ENCODE data around the gene MSANTD7. TPM values are rescaled to one million over a fixed set of nuclear protein-coding genes. Genes with fewer than 3 reads are reported as not detected.
"Not testable (repeated sequence)": the region's sequence is repeated elsewhere in the genome, so short reads cannot be mapped to it uniquely, and the experiment has no call there.

The MSANTD7 gene
- total and polyA plus RNA-seq, 9 donors, result 8.8 to 12.6 (median 10.4) TPM

DNA sequence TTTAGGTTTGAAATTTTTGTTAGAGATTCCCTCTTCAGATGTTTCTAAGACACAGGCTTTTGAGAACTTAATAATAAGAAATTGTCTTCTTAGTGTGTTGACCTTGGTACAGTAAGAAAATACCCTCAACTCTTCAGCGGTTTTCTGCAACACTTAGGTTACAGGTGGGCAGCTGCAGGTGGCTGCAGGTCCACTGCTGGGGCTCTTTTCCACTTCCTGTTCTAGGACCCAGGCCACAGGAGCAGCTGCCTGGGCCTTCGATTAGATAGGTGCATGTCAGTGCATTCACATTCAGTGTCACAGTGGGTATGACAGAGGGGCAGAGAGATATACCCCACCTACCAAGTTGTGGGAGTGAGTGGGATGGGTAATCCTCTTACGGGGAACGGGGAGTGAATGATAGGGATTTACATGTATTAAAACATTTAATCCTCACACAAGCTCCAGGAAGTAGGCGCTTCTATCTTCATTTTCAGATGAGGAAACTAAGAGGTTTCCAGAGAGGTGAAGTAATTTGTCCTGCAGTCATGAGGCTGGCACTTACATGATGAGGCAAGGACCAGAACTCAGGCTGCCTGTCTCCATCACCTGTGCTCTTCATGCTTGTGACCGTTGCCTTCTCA, 20.3 kb downstream of the MSANTD7 start:
- DNase-seq, result no peak
- Histone ChIP-seq H3K27ac (ENCODE audit: low read length) (no peak overlapping the region), H3K36me3 (ENCODE audit: control insufficient read depth, insufficient read depth, low read length) (peaks cover 29% of the 10 kb centered on the region), H3K27me3 (ENCODE audit: control insufficient read depth, insufficient read depth, low read length) (no peaks in the 10 kb centered on the region), H3K4me1 (ENCODE audit: control insufficient read depth, insufficient read depth, low read length) (no peaks in the 10 kb centered on the region), H3K9me3 (replicated peaks; ENCODE audit: control insufficient read depth, low read depth, low read length) (no peaks in the 10 kb centered on the region), H3K4me3 (ENCODE audit: low read length) (no peak overlapping the region)
- no CpG with 5 or more reads among the region's 6 CpGs for WGBS (ENCODE audit: insufficient coverage)

DNA sequence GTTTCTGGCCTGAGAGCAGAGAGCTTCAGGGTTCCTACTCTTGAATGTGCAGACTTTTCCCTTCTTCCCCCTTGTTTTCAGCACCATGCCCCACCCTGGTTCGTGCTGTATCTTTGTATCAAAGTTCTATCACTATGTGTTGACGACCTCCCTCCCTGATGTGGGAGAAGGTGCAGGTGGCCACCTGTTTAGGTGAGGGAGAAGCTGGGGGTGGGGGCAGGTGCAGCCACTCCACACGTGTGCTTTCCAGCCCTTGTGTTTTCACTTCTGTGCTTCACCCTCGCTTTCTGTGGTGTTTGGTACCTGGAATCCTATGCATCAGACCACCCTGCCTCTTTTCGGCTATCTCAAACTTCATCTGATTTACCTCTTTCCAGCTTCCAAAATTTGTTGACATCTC, 20.9 kb downstream of the MSANTD7 start:
- 89% methylated on average over 3 of the region's 5 CpGs for WGBS (ENCODE audit: insufficient coverage)
- Histone ChIP-seq H3K36me3 (ENCODE audit: control insufficient read depth, insufficient read depth, low read length) (peaks cover 28% of the 10 kb centered on the region), H3K27me3 (ENCODE audit: control insufficient read depth, insufficient read depth, low read length) (no peaks in the 10 kb centered on the region), H3K4me3 (ENCODE audit: low read length) (no peak overlapping the region), H3K9me3 (replicated peaks; ENCODE audit: control insufficient read depth, low read depth, low read length) (no peaks in the 10 kb centered on the region), H3K27ac (ENCODE audit: low read length) (no peak overlapping the region), H3K4me1 (ENCODE audit: control insufficient read depth, insufficient read depth, low read length) (no peaks in the 10 kb centered on the region)
- DNase-seq, result no peak

- H3K27ac ChIP-seq (ENCODE audit: low read length), result no peak overlapping the region
Observed at GRCh38 chr10:14859775-14860174, 21.7 kb downstream of the MSANTD7 start.

GRCh38 chr10:14860791-14861190, 22.7 kb downstream of the MSANTD7 start:
- Histone ChIP-seq H3K4me3 (ENCODE audit: low read length) (no peak overlapping the region), H3K27ac (ENCODE audit: low read length) (no peak overlapping the region), H3K27me3 (ENCODE audit: control insufficient read depth, insufficient read depth, low read length) (no peaks in the 10 kb centered on the region), H3K4me1 (ENCODE audit: control insufficient read depth, insufficient read depth, low read length) (no peaks in the 10 kb centered on the region), H3K36me3 (ENCODE audit: control insufficient read depth, insufficient read depth, low read length) (peaks cover 28% of the 10 kb centered on the region), H3K9me3 (replicated peaks; ENCODE audit: control insufficient read depth, low read depth, low read length) (no peaks in the 10 kb centered on the region)
- 87% methylated on average over 1 of the region's 1 CpG for WGBS (ENCODE audit: insufficient coverage)
- no peak for DNase-seq

More at GRCh38 chr10:14859775-14860174, 21.7 kb downstream of the MSANTD7 start:
- Histone ChIP-seq H3K36me3 (ENCODE audit: control insufficient read depth, insufficient read depth, low read length) (peaks cover 28% of the 10 kb centered on the region), H3K27me3 (ENCODE audit: control insufficient read depth, insufficient read depth, low read length) (no peaks in the 10 kb centered on the region), H3K4me3 (ENCODE audit: low read length) (no peak overlapping the region), H3K9me3 (replicated peaks; ENCODE audit: control insufficient read depth, low read depth, low read length) (no peaks in the 10 kb centered on the region), H3K4me1 (ENCODE audit: control insufficient read depth, insufficient read depth, low read length) (no peaks in the 10 kb centered on the region)
- no peak for DNase-seq

- WGBS (ENCODE audit: insufficient coverage), result no CpG with 5 or more reads among the region's 6 CpGs
- not testable (repeated sequence) for H3K4me3 ChIP-seq (ENCODE audit: low read length); H3K27ac ChIP-seq (ENCODE audit: low read length); H3K4me1 ChIP-seq (ENCODE audit: control insufficient read depth, insufficient read depth, low read length); DNase-seq; H3K27me3 ChIP-seq (ENCODE audit: control insufficient read depth, insufficient read depth, low read length); H3K9me3 ChIP-seq (replicated peaks; ENCODE audit: control insufficient read depth, low read depth, low read length)
- peaks cover 21% of the 10 kb centered on the region for H3K36me3 ChIP-seq (ENCODE audit: control insufficient read depth, insufficient read depth, low read length)
Observed at GRCh38 chr10:14864466-14864865, 26.4 kb downstream of the MSANTD7 start.

GRCh38 chr10:14864871-14865270, 26.8 kb downstream of the MSANTD7 start:
- H3K27me3 ChIP-seq (ENCODE audit: control insufficient read depth, insufficient read depth, low read length); H3K9me3 ChIP-seq (replicated peaks; ENCODE audit: control insufficient read depth, low read depth, low read length); H3K27ac ChIP-seq (ENCODE audit: low read length); H3K4me3 ChIP-seq (ENCODE audit: low read length); DNase-seq; H3K4me1 ChIP-seq (ENCODE audit: control insufficient read depth, insufficient read depth, low read length): not testable (repeated sequence)
- no CpG with 5 or more reads among the region's 3 CpGs for WGBS (ENCODE audit: insufficient coverage)
- H3K36me3 ChIP-seq (ENCODE audit: control insufficient read depth, insufficient read depth, low read length), result peaks cover 24% of the 10 kb centered on the region

DNA sequence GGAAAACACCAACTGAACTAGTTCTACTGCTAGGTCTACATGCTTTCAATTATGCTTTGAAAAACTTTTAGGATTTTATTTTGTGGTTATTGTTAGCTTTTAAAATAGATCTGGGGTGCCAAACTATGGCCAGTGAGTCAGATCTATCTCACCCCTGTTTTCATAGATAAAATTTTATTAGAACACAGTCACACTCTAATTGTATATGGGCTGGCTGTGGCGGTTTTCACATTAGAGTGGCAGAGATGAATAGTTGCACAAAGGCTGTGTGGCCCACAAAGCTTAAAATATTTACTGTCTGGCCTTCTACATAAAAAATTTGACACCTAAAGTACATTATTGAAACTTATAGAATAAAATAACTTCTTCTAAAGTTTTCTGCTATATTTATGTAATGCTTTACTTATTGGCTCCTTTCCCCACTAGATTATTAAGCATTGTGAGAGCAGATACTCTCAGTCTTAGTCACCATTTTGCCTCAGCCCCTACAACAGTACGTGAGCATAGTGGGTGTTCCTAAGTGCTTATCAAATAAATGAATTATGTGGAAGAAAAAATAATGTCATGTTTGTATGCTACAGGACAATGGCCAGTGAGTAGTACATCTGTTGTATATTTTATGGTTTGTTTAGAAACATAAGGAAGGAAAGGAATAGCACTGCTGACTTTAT, 35.1 kb downstream of the MSANTD7 start:
- H3K27ac ChIP-seq (ENCODE audit: low read length), result no peak overlapping the region
- no CpG with 5 or more reads among the region's 2 CpGs for WGBS (ENCODE audit: insufficient coverage)
- peaks cover 8% of the 10 kb centered on the region for H3K4me1 ChIP-seq (ENCODE audit: control insufficient read depth, insufficient read depth, low read length)
- DNase-seq, result no peak
- H3K36me3 ChIP-seq (ENCODE audit: control insufficient read depth, insufficient read depth, low read length), result peaks cover 5% of the 10 kb centered on the region
- no peaks in the 10 kb centered on the region for H3K27me3 ChIP-seq (ENCODE audit: control insufficient read depth, insufficient read depth, low read length)
- H3K9me3 ChIP-seq (replicated peaks; ENCODE audit: control insufficient read depth, low read depth, low read length), result no peaks in the 10 kb centered on the region
- H3K4me3 ChIP-seq (ENCODE audit: low read length), result no peak overlapping the region

DNA sequence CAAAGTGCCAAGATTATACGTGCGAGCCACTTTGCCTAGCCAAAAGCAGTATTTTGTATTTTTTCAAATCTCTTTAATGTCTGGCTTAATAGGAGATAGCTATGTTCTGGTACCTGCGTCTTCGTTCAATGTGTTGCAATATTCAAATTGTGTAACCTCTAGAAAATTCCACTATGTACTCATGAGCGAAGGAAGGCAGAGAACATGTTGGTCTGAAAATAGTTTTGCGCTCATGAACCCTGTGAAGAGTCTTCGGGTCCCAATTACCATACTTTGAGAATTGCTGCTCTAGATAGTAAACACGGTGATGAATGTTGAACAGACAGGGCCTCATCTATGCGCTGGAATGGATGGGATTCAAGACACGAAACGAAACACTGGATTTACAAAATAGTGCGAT, 37.8 kb downstream of the MSANTD7 start:
- DNase-seq, result no peak
- no peak overlapping the region for H3K27ac ChIP-seq (ENCODE audit: low read length)
- H3K9me3 ChIP-seq (replicated peaks; ENCODE audit: control insufficient read depth, low read depth, low read length), result no peaks in the 10 kb centered on the region
- peaks cover 15% of the 10 kb centered on the region for H3K4me1 ChIP-seq (ENCODE audit: control insufficient read depth, insufficient read depth, low read length)
- no peak overlapping the region for H3K4me3 ChIP-seq (ENCODE audit: low read length)
- H3K27me3 ChIP-seq (ENCODE audit: control insufficient read depth, insufficient read depth, low read length), result no peaks in the 10 kb centered on the region
- 80% methylated on average over 1 of the region's 12 CpGs for WGBS (ENCODE audit: insufficient coverage)
- H3K36me3 ChIP-seq (ENCODE audit: control insufficient read depth, insufficient read depth, low read length), result no peaks in the 10 kb centered on the region

DNA sequence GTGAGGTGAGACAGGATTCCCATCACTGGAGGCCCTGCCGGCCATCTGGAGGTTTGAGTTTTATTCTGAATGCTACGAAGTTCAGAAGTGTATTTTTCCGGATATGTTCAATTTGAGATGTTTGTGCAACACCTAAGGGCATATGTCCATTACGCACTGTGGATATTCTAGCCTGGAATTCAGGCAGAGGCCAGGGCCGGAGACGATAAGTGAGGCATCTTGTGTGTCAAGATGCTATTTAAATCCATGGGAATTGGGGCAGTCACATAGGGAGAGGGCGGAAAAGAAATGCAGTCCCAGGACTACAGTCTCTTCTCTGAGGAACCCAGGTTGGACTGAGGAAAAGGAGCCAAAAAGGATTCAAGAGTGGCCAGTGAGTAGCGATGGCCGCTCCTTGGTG, 38.7 kb downstream of the MSANTD7 start:
- Histone ChIP-seq H3K36me3 (ENCODE audit: control insufficient read depth, insufficient read depth, low read length) (no peaks in the 10 kb centered on the region), H3K4me3 (ENCODE audit: low read length) (no peak overlapping the region), H3K27me3 (ENCODE audit: control insufficient read depth, insufficient read depth, low read length) (no peaks in the 10 kb centered on the region), H3K4me1 (ENCODE audit: control insufficient read depth, insufficient read depth, low read length) (peaks cover 15% of the 10 kb centered on the region), H3K9me3 (replicated peaks; ENCODE audit: control insufficient read depth, low read depth, low read length) (no peaks in the 10 kb centered on the region), H3K27ac (ENCODE audit: low read length) (peak overlapping the region; percentile 43)
- WGBS (ENCODE audit: insufficient coverage), result 80% methylated on average over 9 of the region's 9 CpGs
- DNase-seq, result peak; percentile 22

DNA sequence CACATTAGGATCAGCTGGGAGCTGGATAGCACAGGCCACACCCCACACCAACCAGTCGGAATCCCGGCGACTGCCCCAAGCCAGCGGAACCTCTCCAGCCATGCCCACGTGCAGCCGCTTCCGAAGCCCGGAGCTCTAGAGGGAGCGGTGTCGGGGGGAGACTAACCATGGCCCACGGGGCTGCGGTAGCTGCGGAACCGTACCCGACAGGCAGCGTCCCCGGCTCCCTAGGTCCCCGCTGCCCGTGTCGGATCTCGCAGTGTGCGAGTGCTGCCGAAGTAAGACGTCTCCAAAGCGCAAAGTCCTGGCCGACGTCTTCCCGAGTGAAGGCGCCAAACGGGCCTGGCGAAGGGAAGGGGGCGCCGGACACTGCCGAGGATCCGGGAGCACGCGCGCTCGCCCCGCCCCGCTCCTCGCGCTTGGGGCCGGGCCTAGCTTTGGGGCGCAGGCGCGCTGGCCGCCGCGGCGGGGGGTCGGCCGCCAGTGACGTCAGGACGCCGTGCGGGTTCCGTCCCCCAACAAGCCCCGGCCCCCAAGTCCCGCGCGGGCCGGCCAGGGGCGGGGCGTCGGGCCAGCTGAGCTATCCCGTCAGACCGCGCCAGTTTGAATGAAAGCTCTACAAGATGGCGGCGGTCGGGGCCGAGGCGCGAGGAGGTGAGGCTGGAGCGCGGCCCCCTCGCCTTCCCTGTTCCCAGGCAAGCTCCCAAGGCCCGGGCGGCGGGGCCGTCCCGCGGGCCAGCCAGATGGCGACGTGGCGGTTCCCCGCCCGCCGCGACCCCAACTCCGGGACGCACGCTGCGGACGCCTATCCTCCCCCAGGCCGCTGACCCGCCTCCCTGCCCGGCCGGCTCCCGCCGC, 40.4 kb downstream of the MSANTD7 start, which contains the start of gene SUV39H2:
Gene SUV39H2 (plus strand): TSS at position 601 of the 858 bp plus-strand sequence. CDS start 23 bp downstream, at position 624.
- Histone ChIP-seq H3K9me3 (replicated peaks; ENCODE audit: control insufficient read depth, low read depth, low read length) (no peaks in the 10 kb centered on the region), H3K27ac (ENCODE audit: low read length) (peak within 1 kb of the TSS; percentile 98), H3K27me3 (ENCODE audit: control insufficient read depth, insufficient read depth, low read length) (no peaks in the 10 kb centered on the region), H3K4me1 (ENCODE audit: control insufficient read depth, insufficient read depth, low read length) (peaks cover 15% of the 10 kb centered on the region), H3K36me3 (ENCODE audit: control insufficient read depth, insufficient read depth, low read length) (no peaks in the 10 kb centered on the region), H3K4me3 (ENCODE audit: low read length) (peak within 1 kb of the TSS; percentile 97)
- DNase-seq, result peak; percentile 99
- under 1% methylated on average over 102 of the region's 102 CpGs for WGBS (ENCODE audit: insufficient coverage)

Data from muscle of leg (tissue), 11 donors.